GM21737 (cell line): ENCODE results near the gene MYMK.

ENCODE experiments used
- ATAC-seq: cut with Tn5 transposase; IDR thresholded peaks from one replicate; pipeline ENCODE4 v1.9.1; 2021; ENCODE audit warnings: mild to moderate bottlenecking, moderate library complexity; ENCODE audit not compliant: unreplicated experiment

MYMK gene

GRCh38 chr9:133536080-133536479, 11.3 kb upstream of the MYMK start:
- no peak for ATAC-seq

- no peak for ATAC-seq
These were observed 10.6 kb upstream of the MYMK start for GRCh38 chr9:133535306-133535877.

- ATAC-seq, result no peak
These were observed 9.9 kb upstream of the MYMK start, which contains the start of gene ADAMTSL2 for GRCh38 chr9:133534346-133535291. TSS of gene ADAMTSL2 (plus strand) at chr9:133534704. CDS start at chr9:133536713, 2,009 bp downstream.

GRCh38 chr9:133533857-133534256, 9.1 kb upstream of the MYMK start:
- ATAC-seq, result no peak

- no peak for ATAC-seq
These were observed 8.3 kb upstream of the MYMK start for GRCh38 chr9:133532937-133533668.

GRCh38 chr9:133531293-133531692, 6.5 kb upstream of the MYMK start:
- no peak for ATAC-seq

GRCh38 chr9:133529874-133530273, 5.1 kb upstream of the MYMK start:
- ATAC-seq, result no peak

- no peak for ATAC-seq
These were observed 4.7 kb upstream of the MYMK start for GRCh38 chr9:133529457-133529856.

GRCh38 chr9:133528876-133529241, 4.1 kb upstream of the MYMK start:
- no peak for ATAC-seq

- no peak for ATAC-seq
These were observed 3.5 kb upstream of the MYMK start for GRCh38 chr9:133528001-133528875.

GRCh38 chr9:133527444-133527920, 2.7 kb upstream of the MYMK start:
- ATAC-seq, result no peak

- no peak for ATAC-seq
These were observed 2.1 kb upstream of the MYMK start for GRCh38 chr9:133526721-133527321.

- no peak for ATAC-seq
These were observed 918 bp upstream of the MYMK start for GRCh38 chr9:133525677-133526076.

- ATAC-seq, result no peak
These were observed 613 bp downstream of the MYMK start for GRCh38 chr9:133524146-133524545.

GRCh38 chr9:133523106-133523505, 1.7 kb downstream of the MYMK start:
- ATAC-seq, result no peak

- ATAC-seq, result no peak
These were observed 2.5 kb downstream of the MYMK start for GRCh38 chr9:133522073-133522910.

- no peak for ATAC-seq
These were observed 3.4 kb downstream of the MYMK start for GRCh38 chr9:133521122-133522072.
